Measurements from ENCODE around the gene NKD2.

The NKD2 gene

DNA sequence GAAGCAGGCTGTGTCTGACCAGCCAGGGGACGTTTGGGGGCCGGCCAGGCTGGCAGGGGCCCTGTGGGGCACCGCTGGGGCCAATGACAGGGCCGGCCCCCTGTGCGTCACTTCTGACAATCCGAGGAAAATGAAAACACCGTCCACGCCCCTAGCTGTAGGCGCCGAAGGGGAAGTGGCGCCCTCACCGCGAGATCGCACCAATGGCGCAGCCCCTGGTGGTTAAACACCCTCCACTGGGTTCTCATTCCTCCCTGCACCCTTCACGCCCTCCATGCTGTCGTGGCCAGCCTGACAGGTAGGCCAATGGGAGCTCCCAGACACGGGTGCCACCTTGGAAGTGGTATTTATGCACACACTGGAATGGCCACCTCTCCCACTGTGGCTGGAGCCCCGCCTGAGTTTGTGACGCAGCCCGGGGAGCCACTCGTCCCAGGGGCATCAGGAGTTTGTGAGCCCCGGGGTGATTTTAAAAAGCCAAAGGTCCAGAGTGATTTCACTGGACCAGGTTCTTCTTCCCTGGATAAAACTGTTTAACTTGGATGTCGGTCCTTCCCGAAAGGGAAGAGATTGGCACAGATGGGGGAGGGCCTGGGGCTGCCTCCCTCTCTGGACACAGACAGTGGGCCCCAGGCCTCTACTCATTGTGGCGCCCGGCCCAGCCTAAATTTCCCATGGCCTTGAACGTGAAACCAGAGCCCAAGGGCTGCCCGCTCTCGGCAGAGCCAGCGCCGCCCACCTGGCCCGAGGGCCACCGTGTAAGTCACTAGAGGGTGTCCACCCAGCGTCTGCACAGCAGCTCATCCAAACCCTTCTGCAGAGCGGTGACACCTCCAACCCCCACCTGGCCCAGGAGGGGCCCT, 49.7 kb downstream of the NKD2 start:
- H3K4me1 ChIP-seq (ENCODE audit: insufficient read depth, low read length, poor library complexity, severe bottlenecking) = no peaks in the 10 kb centered on the region
- no peak for TF ChIP-seq EZH2phosphoT487 (IDR thresholded peaks at IDR 0.05; ENCODE audit: borderline replicate concordance)
- TF ChIP-seq, protein P1, sequence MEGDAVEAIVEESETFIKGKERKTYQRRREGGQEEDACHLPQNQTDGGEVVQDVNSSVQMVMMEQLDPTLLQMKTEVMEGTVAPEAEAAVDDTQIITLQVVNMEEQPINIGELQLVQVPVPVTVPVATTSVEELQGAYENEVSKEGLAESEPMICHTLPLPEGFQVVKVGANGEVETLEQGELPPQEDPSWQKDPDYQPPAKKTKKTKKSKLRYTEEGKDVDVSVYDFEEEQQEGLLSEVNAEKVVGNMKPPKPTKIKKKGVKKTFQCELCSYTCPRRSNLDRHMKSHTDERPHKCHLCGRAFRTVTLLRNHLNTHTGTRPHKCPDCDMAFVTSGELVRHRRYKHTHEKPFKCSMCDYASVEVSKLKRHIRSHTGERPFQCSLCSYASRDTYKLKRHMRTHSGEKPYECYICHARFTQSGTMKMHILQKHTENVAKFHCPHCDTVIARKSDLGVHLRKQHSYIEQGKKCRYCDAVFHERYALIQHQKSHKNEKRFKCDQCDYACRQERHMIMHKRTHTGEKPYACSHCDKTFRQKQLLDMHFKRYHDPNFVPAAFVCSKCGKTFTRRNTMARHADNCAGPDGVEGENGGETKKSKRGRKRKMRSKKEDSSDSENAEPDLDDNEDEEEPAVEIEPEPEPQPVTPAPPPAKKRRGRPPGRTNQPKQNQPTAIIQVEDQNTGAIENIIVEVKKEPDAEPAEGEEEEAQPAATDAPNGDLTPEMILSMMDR (conservative IDR thresholded peaks at IDR 0.05; ENCODE audit: low read length) = no peak
- no peaks in the 10 kb centered on the region for H3K27me3 ChIP-seq (ENCODE audit: insufficient read depth, low read length, poor library complexity, severe bottlenecking)
- H3K4me3 ChIP-seq (ENCODE audit: low read length, poor library complexity, severe bottlenecking) = no peak overlapping the region
- H3K4me2 ChIP-seq (ENCODE audit: low read depth, low read length, poor library complexity, severe bottlenecking) = no peak overlapping the region
- no peaks in the 10 kb centered on the region for H3K9me2 ChIP-seq (replicated peaks; ENCODE audit: low read depth, low read length)
- no peak overlapping the region for H2AFZ ChIP-seq (ENCODE audit: low read length)
- H3K36me3 ChIP-seq (ENCODE audit: insufficient read depth, low read length) = no peaks in the 10 kb centered on the region
- H4K20me1 ChIP-seq (ENCODE audit: insufficient read depth, low read length, poor library complexity, severe bottlenecking) = no peaks in the 10 kb centered on the region
- H3K79me2 ChIP-seq (ENCODE audit: insufficient read depth, low read length) = no peaks in the 10 kb centered on the region
- no peaks in the 10 kb centered on the region for H3F3A ChIP-seq (ENCODE audit: low read depth)
- no peaks in the 10 kb centered on the region for H3K9me3 ChIP-seq (ENCODE audit: insufficient read depth, low read depth, low read length)
- H3K9ac ChIP-seq (ENCODE audit: low read depth, low read length, poor library complexity, severe bottlenecking) = no peak overlapping the region

DNA sequence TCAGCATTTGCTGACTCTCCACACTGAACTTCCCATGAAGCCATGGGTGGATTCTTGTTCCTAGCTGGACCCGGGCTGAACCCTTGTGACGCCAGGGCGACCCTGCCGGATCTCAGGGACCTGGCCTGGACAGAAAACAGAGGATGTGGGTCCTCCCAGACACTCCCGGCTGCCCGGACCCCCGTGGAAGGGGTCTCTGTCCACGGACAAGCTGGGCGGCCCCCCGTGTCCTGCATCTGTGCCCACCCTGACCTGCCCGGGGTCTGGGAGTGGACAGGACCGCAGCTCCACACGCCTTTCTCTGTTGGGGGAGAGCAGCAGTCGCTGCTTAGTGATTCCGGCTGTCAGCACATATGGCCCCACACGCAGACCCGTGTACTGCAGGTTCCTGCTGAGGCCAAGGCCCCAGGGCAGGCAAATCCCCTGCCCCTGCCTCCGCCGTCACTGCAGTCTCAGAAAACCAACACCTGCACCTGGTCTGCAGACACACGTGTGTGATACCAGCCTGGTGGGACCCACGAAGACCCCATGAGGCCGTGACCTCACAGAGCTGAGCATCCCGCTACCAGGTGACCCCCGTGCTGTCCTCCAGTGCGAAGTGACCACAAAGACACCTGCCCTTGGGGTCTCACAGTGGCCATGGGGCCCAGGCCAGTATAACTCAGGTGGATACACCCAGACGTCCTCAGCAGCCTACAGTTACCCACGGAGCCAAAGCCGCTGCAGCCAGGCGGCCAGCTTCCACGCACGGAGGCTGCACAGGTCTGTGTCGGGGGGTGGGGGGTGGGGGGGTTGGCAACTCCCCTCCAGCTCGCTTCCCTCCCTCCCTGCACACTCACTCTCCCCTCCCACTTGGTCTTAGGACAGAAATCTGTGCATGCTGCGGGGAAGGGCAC, 50.6 kb downstream of the NKD2 start:
- no peaks in the 10 kb centered on the region for H3K9me3 ChIP-seq (ENCODE audit: insufficient read depth, low read depth, low read length)
- TF ChIP-seq, protein P1 (conservative IDR thresholded peaks at IDR 0.05; ENCODE audit: low read length) = no peak
- TF ChIP-seq EZH2phosphoT487 (IDR thresholded peaks at IDR 0.05; ENCODE audit: borderline replicate concordance) = no peak
- H3K36me3 ChIP-seq (ENCODE audit: insufficient read depth, low read length) = no peaks in the 10 kb centered on the region
- no peaks in the 10 kb centered on the region for H4K20me1 ChIP-seq (ENCODE audit: insufficient read depth, low read length, poor library complexity, severe bottlenecking)
- no peak overlapping the region for H3K4me3 ChIP-seq (ENCODE audit: low read length, poor library complexity, severe bottlenecking)
- H3K79me2 ChIP-seq (ENCODE audit: insufficient read depth, low read length) = no peaks in the 10 kb centered on the region
- H3F3A ChIP-seq (ENCODE audit: low read depth) = no peaks in the 10 kb centered on the region
- H3K27me3 ChIP-seq (ENCODE audit: insufficient read depth, low read length, poor library complexity, severe bottlenecking) = no peaks in the 10 kb centered on the region
- H3K4me1 ChIP-seq (ENCODE audit: insufficient read depth, low read length, poor library complexity, severe bottlenecking) = no peaks in the 10 kb centered on the region
- no peak overlapping the region for H2AFZ ChIP-seq (ENCODE audit: low read length)
- no peak overlapping the region for H3K4me2 ChIP-seq (ENCODE audit: low read depth, low read length, poor library complexity, severe bottlenecking)
- H3K9me2 ChIP-seq (replicated peaks; ENCODE audit: low read depth, low read length) = no peaks in the 10 kb centered on the region
- H3K9ac ChIP-seq (ENCODE audit: low read depth, low read length, poor library complexity, severe bottlenecking) = no peak overlapping the region

- Histone ChIP-seq H3K4me1 (ENCODE audit: insufficient read depth, low read length, poor library complexity, severe bottlenecking) (no peaks in the 10 kb centered on the region), H3K27me3 (ENCODE audit: insufficient read depth, low read length, poor library complexity, severe bottlenecking) (no peaks in the 10 kb centered on the region), H3F3A (ENCODE audit: low read depth) (no peaks in the 10 kb centered on the region), H3K79me2 (ENCODE audit: insufficient read depth, low read length) (no peaks in the 10 kb centered on the region), H3K36me3 (ENCODE audit: insufficient read depth, low read length) (no peaks in the 10 kb centered on the region), H4K20me1 (ENCODE audit: insufficient read depth, low read length, poor library complexity, severe bottlenecking) (no peaks in the 10 kb centered on the region), H3K9ac (ENCODE audit: low read depth, low read length, poor library complexity, severe bottlenecking) (no peak overlapping the region), H3K9me2 (replicated peaks; ENCODE audit: low read depth, low read length) (no peaks in the 10 kb centered on the region), H2AFZ (ENCODE audit: low read length) (no peak overlapping the region), H3K4me3 (ENCODE audit: low read length, poor library complexity, severe bottlenecking) (no peak overlapping the region), H3K9me3 (ENCODE audit: insufficient read depth, low read depth, low read length) (no peaks in the 10 kb centered on the region), H3K4me2 (ENCODE audit: low read depth, low read length, poor library complexity, severe bottlenecking) (no peak overlapping the region)
- no peak for TF ChIP-seq EZH2phosphoT487 (IDR thresholded peaks at IDR 0.05; ENCODE audit: borderline replicate concordance)
- TF ChIP-seq, protein P1 (conservative IDR thresholded peaks at IDR 0.05; ENCODE audit: low read length) = no peak
Measured at GRCh38 chr5:1059884-1060263, 51.3 kb downstream of the NKD2 start.
